Heart right ventricle (tissue), 16 donors: ENCODE results near the gene ECPAS. TPM values are rescaled to one million over a fixed set of nuclear protein-coding genes. Genes with fewer than 3 reads are reported as not detected.

Experiments
- ATAC-seq, 8 donors: fragments of 200-7000 bp; cut with Tn5 transposase; one replicate each; pipeline ENCODE4 v1.9.1; 2020; ENCODE audit warnings: mild to moderate bottlenecking in 8 of 8, moderate library complexity in 8 of 8, moderate number of reproducible peaks in 1 of 8
- DNase-seq, 2 donors: peaks; one replicate each; pipeline ENCODE4 v3.0.0-alpha.2; 2020
- H3K27ac ChIP-seq, 10 donors: fragments of 200-600 bp; sonication (generic) in 2 of 10; one replicate each; pipeline versions ENCODE4 v1.5.0 to v1.8.0; 2020 to 2022; ENCODE audit warnings: mild to moderate bottlenecking in 3 of 10
- H3K27me3 ChIP-seq, 7 donors: fragments of 200-600 bp; one replicate each; pipeline ENCODE4 v1.8.0; 2021 to 2022; ENCODE audit warnings: mild to moderate bottlenecking in 2 of 7
- H3K36me3 ChIP-seq, 9 donors: fragments of 200-600 bp; sonication (generic) in 1 of 9; one replicate each; pipeline versions ENCODE4 v1.5.0 to v1.8.0; 2020 to 2022; ENCODE audit warnings: mild to moderate bottlenecking in 2 of 9
- H3K4me1 ChIP-seq, 9 donors: fragments of 200-600 bp; sonication (generic) in 1 of 9; one replicate each; pipeline versions ENCODE4 v1.5.0 to v1.8.0; 2020 to 2022; ENCODE audit warnings: mild to moderate bottlenecking in 4 of 9
- H3K4me3 ChIP-seq, 10 donors: fragments of 200-600 bp; sonication (generic) in 2 of 10; one replicate each; pipeline versions ENCODE4 v1.5.0 to v1.8.0; 2020 to 2022; ENCODE audit warnings: mild to moderate bottlenecking in 7 of 10, moderate library complexity in 2 of 10
- H3K9me3 ChIP-seq, 11 donors: fragments of 200-600 bp in 10 of 11; sonication (generic) in 2 of 11; one replicate each; pipeline versions ENCODE4 v1.5.0 to v1.8.0; 2013 to 2022; ENCODE audit warnings: mild to moderate bottlenecking in 2 of 11, control low read depth in 1 of 11, moderate library complexity in 1 of 11
- CTCF ChIP-seq, 9 donors: fragments of 200-600 bp; sonication (generic) in 2 of 9; IDR thresholded peaks; one replicate each; pipeline versions ENCODE4 v1.5.0 to v1.8.0; 2021 to 2022; ENCODE audit warnings: antibody characterized with exemption in 9 of 9, mild to moderate bottlenecking in 5 of 9, moderate library complexity in 1 of 9
- WGBS, 2 donors: extraction: QIAGEN DNeasy Blood & Tissue Kit; methylation state at CpG; one replicate each; pipeline ENCODE4 v1.1.7; 2013; ENCODE audit warnings: inconsistent platforms in 1 of 2; 5-methylcytosine and 5-hydroxymethylcytosine counted together
- intact Hi-C, 10 donors: fragments of 100-400 bp; cut with DNase I; formaldehyde crosslinking; loops; one replicate each; pipeline versions ENCODE4 v1.11.1 to v1.14.2; 2022
- polyA plus RNA-seq, 2 donors: library from polyadenylated mRNA; stranded (reverse); fragments of 200-250 nt; gene quantifications; one replicate each; pipeline ENCODE4 v1.2.3, GENCODE V29; 2013
- total RNA-seq, 10 donors: library from RNA; stranded (reverse); fragmentation: NEBNext Ultra II Directional in 3 of 10; extraction: Animal tissue kit (Norgen Biotek cat#: 25700) in 3 of 10; gene quantifications; one replicate each; pipeline versions ENCODE4 v1.2.1 to v1.2.4, GENCODE V29; 2021 to 2023
- donor health status: Arrhythmogenic right ventricular cardiomyopathy.
- donor health status: ischemic (EF 13 %, LVEDD 7.1; RV severe dilation, severe dysfunction).
- donor health status: healthy with polysubstance abuse.
- donor health status: DM: no; HTN: yes; CAD: no.
- donor health status: DM: no; HTN: no; CAD: no.
- donor health status: ischemic (EF 25% LVEDD 6.9; RV normal size, moderate dysfunction).
- donor health status: ischemic (EF 25% LVEDD 5.7; RV mildly dilated, moderate dysfunction).
- donor health status: healthy.
- donor health status: DM: yes; HTN: yes; CAD: no.
- donor health status: Ischemic cardiomyopathy.
- donor health status: ischemic (EF 35%, LVEDD 5.7; RV mildly dilated, moderate dysfunction).
- donor health status: nonischemic (EF 11% LVEDD 7.7; RV severe dilation, severe dysfunction).
- donor health status: DM: yes; HTN: yes; CAD: no.
- donor health status: PGD.
- donor health status: ischemic (EF 29% LVEDD 5.4; RV normal size, mild dysfunction).
- donor health status: nonischemic (EF 23%, LVEDD 6.1; RV moderate dilation, normal function).

Gene ECPAS
- total and polyA plus RNA-seq, 12 donors: 20.6 to 128 (median 108) TPM

DNA sequence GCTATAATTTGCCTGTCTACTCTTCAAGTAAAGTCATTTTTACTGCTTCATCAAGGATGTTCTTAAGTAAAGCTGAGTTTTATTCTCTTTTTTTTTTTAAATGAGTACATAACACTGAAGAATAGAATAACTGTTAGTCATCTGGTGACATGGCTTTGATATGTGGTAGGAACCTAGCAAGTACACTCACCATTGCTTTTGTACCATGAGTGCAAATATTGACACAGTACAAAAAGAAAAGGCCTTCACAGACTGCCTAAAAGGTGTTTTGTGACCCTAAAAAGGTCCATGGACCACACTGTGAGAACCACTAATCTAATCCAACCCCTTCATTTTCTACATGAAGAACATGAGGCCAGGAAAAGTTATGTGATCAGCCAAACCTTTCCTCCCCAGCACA lies 55.0 kb downstream of the ECPAS start:
- peaks cover 0 to 6% (median 0%) of the 10 kb centered on the region in 9 donors for H3K4me1 ChIP-seq
- DNase-seq (no peak), ATAC-seq (no peak)
- H3K36me3 ChIP-seq: peaks cover 0 to 99% (median 49%) of the 10 kb centered on the region in 9 donors
- no peaks in the 10 kb centered on the region for H3K27me3 ChIP-seq
- TF ChIP-seq CTCF (IDR thresholded peaks at IDR 0.05): no peak
- intact Hi-C loops: loop anchor here in 1 of 10 donors (10.0 kb wide), 1 partner anchor 54 kb away; no protein-coding TSS in a partner anchor
- no peaks in the 10 kb centered on the region for H3K9me3 ChIP-seq
- H3K27ac ChIP-seq: no peak overlapping the region
- no peak overlapping the region for H3K4me3 ChIP-seq

DNA sequence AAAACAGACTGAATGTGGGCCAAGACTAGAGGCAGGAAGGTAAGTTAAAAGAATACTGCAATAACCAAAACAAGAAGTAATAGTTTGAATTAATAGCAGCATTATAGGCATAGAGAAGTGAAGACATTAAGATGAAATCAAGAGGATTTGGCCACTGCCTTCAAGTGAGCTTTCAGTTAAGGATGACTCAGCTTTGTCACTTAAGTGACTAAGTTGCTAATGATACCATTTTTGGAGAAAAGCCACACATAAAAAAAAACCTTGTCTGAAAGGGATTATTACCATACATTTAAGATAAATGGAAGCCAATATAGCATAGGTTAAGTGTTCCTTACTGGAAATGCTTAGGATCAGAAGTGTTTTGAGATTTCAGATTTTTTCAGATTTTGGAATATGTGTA lies 57.0 kb downstream of the ECPAS start:
- H3K27ac ChIP-seq: no peak overlapping the region
- DNase-seq: no peak
- H3K36me3 ChIP-seq: peaks cover 0 to 100% (median 39%) of the 10 kb centered on the region in 9 donors
- peak in 1 of 8 donors; percentile 44 for ATAC-seq
- intact Hi-C loops: loop anchor here in 1 of 10 donors (10.0 kb wide), 1 partner anchor 52 kb away; no protein-coding TSS in a partner anchor
- no peak for TF ChIP-seq CTCF (IDR thresholded peaks at IDR 0.05)
- H3K27me3 ChIP-seq: no peaks in the 10 kb centered on the region
- no peak overlapping the region for H3K4me3 ChIP-seq
- no peaks in the 10 kb centered on the region for H3K9me3 ChIP-seq
- H3K4me1 ChIP-seq: peaks cover 0 to 6% (median 0%) of the 10 kb centered on the region in 9 donors

- H3K9me3 ChIP-seq: no peaks in the 10 kb centered on the region
- no peak overlapping the region for H3K27ac ChIP-seq
- no peaks in the 10 kb centered on the region for H3K27me3 ChIP-seq
- DNase-seq (no peak), ATAC-seq (no peak)
- intact Hi-C loops: loop anchor here in 1 of 10 donors (10.0 kb wide), 1 partner anchor 49 kb away; no protein-coding TSS in a partner anchor
- no peak overlapping the region for H3K4me3 ChIP-seq
- WGBS, 2 donors: 98 to 99% methylated on average over 3 of the region's 3 CpGs
- peaks cover 0 to 6% (median 0%) of the 10 kb centered on the region in 9 donors for H3K4me1 ChIP-seq
- H3K36me3 ChIP-seq: peaks cover 0 to 100% (median 30%) of the 10 kb centered on the region in 9 donors
- TF ChIP-seq CTCF (IDR thresholded peaks at IDR 0.05): no peak
These were observed 60.8 kb downstream of the ECPAS start for GRCh38 chr9:111423389-111423788.

DNA sequence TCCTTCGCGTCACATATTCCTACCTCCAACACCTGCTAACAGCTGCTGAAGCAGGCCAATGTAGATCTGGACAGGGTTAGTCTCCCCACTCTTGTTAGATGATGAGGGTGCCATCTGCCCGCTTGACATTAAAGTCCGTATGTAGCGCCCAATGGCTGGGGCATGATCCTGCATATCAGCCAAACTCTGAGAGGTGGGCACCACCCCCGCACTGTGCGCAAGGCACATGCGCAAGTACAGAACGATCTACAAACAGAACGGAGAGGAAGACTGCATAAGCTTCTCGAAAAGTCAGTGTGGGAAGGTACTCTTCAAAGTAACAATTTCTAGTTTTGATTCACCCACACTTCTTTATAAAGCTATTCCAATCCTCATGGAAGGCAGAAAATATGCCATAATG lies 69.8 kb downstream of the ECPAS start:
- ATAC-seq (no peak), DNase-seq (no peak)
- H3K36me3 ChIP-seq: peaks cover 0 to 100% (median 76%) of the 10 kb centered on the region in 9 donors
- no peak overlapping the region for H3K4me3 ChIP-seq
- whole genome bisulfite sequencing, 2 donors: 91% methylated on average over 11 of the region's 11 CpGs
- peaks cover 0 to 7% (median 0%) of the 10 kb centered on the region in 9 donors for H3K4me1 ChIP-seq
- intact Hi-C loops: no loop called here
- H3K27ac ChIP-seq: no peak overlapping the region
- H3K27me3 ChIP-seq: no peaks in the 10 kb centered on the region
- no peaks in the 10 kb centered on the region for H3K9me3 ChIP-seq
- no peak for TF ChIP-seq CTCF (IDR thresholded peaks at IDR 0.05)
